GM19397 (cell line): ENCODE measurements around the gene NEURL3.
"Not testable (repeated sequence)": the region's sequence is repeated elsewhere in the genome, so short reads cannot be mapped to it uniquely, and the experiment has no call there.

ENCODE experiments used
- ATAC-seq: cut with Tn5 transposase; IDR thresholded peaks from one replicate; pipeline ENCODE4 v1.9.1; 2021; ENCODE audit warnings: mild to moderate bottlenecking, moderate library complexity; ENCODE audit not compliant: unreplicated experiment

NEURL3 gene

GRCh38 chr2:96508521-96509113 is 3.5 kb upstream of the NEURL3 start:
- no peak for ATAC-seq

DNA sequence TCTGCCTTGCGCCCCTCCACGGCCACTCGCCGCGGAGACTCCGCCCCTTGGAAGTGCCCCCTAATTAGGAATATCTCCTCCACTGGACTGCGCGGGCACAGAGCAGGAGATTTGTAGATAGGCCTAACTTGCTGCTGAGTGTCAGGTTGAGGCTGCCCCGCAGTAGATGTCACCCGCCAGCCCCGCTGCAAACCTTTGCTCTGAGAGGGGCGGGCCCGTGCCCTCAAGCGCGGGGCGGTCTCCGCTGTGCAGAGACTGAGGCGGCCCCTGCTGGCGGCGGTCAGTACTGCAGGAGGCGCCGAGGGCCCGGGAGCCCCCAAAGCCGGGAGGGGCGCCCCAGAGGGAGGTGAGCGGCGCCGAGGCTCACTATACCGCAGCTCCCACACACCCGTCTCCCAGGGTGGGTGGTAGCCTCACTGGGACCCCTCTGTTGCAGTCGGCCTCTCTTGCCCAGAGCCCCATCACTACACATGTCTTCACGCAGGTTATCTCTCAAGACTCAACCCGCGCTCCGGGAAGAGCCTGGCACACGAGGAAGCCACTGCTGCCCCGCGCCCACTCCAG is 2.9 kb upstream of the NEURL3 start:
- peak; percentile 52 for ATAC-seq

DNA sequence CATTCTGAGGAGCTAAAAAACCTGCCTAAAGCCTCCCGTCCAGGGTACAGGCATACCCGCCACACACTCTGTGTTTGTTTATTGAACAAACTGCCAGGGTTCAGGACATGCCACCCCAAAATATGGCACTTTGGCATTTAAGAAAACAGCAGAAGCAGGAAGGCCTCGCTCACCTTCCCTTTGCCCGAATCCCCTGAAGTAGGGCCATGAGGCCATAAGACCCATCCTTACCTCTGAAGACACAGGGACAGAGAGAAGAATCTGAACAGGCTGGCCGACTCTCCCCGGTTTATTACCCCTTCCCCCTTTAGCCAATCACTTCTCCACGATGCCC is 1.7 kb upstream of the NEURL3 start:
- no peak for ATAC-seq

DNA sequence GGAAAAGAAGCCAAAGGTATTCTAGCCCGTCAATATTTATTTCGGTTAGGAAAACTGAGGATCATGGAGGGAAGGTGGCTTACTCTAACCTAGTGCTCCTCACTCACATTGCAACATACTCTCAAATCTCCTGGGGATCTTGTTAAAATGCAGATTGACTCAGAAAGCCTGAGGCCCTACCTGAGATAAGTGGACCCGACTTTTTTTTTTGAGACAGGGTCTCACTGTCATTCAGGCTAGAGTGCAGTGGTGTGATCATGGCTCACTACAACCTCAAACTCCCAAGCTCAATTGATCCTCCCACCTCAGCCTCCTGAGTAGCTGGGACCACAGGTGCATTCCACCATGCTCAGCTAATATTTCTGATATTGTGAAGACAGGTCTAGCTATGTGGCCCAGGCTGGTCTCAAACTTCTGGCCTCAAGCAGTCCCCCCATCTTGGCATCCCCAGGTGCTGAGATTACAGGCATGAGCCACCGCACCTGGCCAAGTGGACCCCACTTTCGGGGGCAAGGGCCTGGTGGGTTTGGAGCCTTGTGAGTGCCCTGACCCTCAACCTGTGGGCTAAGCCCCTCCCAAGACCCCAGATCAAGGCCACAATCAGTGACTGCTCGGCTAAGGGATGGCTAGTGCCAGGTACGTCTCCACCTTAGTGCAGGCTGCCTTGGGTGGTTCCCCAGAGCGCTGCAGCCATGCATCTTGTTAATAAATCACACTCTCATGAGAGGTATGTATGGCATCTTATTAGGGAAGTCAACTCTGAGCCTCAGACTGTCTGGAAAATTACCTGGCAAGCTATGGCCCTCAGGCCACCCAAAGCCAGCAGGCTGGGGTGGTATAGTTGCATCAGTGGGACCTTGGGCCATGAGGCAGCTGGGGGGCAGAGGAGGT is 1.1 kb upstream of the NEURL3 start:
- ATAC-seq = no peak

- ATAC-seq = no peak
Observed at GRCh38 chr2:96503637-96504243, 1.4 kb downstream of the NEURL3 start.

DNA sequence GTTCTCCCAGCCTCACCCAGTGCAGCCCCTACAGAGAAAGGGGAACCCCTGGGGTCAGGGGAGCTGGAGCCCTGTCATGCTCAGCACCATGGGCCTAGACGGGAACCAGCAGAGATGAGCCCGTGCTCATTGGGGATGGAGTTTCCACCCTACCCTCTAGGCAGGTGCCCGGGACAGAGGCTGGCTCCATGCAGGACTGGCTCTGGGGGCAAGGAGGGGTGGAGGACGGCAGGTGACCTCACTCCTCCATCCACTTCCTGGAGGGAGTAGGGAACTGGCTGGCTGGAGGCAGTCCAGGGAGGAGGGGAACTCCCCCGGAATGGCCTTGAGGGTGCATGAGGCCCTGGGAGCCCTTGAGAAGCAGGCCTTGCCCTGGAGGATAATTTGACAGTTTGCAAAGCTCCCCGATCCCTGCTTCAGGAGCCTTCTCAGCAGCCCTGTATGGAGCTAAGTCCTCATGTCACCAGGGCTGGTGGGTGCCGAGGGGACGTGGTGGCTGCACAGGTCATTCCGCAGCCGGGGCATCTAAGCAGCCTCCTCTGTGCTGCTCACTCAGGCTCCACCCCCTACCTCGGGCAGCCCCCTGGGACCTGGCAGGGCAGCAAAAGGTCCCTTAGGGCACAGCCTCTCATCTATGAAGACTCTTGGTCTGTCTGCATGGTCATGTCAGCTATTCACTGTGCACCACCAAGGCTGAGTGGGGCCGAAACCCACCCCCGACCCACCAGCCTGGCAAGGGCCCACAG is 2.1 kb downstream of the NEURL3 start:
- ATAC-seq = no peak

- ATAC-seq = peak; percentile 6
Observed at GRCh38 chr2:96501886-96502810, 3.0 kb downstream of the NEURL3 start.

DNA sequence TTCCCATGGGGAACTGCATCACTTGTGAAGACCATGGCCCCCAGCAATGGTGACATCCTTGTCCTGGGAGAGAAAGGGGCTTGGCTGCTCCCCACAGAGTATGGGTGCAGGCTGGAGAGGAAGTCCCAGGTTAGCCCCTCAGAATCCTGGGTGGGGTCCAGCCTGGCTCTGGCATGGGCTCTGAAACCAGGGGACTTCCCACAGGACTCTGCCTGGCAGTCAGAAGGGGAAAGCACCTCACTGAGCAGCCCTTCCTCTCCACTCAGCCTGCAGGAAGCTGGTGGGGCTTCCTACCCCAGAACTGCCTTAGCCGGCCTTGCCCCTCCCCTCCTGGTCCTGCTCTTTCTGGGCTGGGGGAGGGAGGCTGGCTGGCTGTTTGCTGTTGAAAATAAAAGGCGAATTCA is 3.7 kb downstream of the NEURL3 start:
- peak; percentile 51 for ATAC-seq

DNA sequence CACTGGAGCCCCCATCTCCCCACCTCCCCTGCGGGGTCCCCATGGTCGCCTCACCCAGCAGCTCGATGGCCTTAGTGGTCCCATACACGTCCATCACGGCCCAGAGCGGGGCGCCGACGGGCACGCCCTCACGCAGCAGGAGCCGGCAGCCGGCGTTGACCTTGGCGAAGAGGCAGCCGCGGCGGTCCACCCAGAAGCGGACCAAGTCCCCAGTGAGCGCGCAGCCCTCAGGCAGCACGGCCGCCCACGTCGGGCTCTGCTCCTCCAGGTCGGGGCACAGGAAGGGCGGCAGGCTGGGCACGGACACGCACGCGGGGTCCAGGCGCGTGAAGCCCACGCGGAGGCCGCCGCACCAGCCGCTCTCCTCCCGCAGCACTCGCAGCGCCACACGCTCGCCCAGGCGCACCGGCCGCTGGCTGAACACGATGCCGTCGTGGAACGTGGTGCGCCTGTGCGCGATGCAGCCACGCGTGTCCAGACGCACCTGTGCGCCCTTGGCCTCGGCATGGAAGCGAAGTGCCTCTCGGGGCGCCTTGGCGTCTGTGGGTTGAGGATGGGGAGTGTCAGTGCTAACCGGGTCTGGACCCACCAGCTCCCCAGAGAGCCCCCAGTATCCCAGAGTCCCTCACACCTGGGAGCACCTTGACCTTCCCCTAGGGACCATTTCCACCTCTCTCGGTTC is 4.6 kb downstream of the NEURL3 start:
- ATAC-seq = no peak

DNA sequence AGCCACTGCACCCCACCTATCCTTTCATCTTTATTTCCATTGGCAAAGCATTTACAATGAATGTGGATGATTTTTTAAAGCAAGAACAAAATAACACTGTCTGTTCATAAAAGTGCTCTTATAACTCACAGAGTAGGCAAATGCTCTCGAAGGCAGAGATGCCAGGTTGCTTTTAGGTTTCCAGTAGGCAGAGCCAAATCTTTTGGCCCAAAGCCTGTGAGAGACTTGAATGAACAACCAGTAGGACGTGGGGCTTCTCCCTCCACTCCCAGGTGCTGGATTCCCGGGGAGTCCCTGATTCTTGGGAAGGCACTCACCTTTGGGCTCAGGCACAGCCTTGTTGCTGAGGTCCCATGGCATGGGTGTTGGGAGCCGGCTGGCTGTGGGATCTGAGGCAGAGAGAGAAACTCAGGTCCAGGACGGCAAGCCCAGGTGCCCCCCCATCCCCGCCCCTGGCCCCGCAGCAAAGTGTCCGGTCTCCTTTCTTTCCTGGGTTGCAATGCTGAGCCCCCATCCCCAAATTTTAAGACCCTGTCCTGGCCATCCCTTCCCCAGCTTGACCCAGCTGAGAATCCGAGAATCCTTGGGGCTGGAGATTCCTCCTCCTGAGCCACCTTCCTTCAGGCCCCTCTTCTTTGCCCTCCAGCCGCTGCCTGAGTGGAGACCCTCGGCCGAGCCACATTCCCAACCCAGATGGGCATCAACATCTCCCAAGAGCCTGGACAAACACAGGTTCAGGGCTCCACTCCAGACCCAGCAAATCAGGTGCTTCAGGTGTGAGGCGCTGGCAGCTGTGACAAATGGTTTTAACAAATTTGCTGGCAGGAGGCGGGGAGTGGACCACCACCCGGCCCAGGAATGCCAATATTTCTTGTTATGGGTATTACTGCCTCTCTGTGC is 5.8 kb downstream of the NEURL3 start:
- no peak for ATAC-seq

DNA sequence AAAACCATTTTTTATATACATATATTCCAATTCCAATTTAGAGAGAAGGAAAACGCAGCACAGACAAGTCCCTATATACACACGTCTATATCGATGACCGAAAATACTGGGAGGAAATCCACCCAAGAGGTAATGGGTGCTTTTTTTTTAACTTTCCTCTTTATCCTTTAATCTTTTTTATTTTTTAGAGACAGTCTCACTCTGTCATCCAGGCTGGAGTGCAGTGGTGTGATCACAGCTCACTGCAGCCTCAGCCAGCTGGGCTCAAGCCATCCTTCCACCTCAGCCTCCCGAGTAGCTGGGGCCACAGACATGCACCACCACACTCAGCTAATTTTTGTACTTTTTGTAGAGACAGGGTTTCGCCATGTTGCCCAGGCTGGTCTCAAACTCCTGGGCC is 6.5 kb downstream of the NEURL3 start:
- not testable (repeated sequence) for ATAC-seq

DNA sequence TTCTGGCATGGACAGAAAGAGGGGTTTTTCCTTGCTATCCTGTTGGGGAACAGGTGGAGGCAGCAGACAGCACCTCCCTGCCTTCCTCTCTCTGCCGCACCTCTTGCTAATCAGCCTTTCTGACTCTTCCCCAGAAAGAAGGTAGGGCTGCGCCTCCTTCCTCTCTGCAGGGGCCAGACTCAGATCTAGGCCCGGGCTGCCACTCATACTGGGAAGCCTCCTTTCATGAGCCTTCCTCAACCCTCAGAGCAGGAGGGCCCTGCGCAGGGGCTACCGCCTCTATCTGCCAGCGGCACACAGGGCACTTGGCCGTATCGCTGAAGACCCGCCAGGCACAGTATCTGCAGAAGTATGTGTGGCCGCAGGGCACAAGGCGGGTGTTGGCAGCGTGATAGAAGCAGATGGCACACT is 7.1 kb downstream of the NEURL3 start:
- no peak for ATAC-seq

DNA sequence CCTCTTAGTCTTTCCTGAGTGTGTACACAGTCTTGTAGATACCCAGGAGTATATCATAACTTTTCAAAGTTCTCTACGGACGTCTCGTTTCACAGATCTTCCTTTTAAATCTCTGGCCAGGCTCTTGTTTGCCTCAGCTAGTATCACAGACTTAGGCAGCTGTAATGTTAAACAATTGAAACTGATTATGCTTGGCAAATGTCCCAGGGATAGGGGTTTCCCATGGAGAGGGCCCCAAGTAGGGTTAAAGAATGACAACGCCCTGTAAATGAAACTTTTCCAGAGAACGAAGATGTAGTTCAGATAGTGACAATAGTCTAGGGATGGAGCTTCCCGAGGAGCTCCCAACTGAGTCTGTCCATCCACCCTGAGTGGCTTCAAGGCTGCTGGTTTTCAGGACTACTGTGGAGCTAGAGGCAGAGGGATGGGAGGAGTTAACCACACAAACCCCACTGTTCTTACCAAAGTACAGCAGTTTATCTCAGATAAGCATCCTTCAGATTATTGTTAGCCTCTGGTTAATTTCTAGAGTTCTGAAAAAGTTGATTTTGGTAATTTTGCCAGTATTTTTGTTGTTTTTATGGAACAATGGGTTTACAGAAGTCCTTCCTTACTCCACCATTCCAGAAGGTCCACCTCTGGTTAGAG is 9.1 kb downstream of the NEURL3 start:
- no peak for ATAC-seq

- ATAC-seq = no peak
Observed at GRCh38 chr2:96494188-96494587, 11.0 kb downstream of the NEURL3 start.

- ATAC-seq = no peak
Observed at GRCh38 chr2:96493072-96493471, 12.1 kb downstream of the NEURL3 start.

- no peak for ATAC-seq
Observed at GRCh38 chr2:96491860-96492497, 13.2 kb downstream of the NEURL3 start.

DNA sequence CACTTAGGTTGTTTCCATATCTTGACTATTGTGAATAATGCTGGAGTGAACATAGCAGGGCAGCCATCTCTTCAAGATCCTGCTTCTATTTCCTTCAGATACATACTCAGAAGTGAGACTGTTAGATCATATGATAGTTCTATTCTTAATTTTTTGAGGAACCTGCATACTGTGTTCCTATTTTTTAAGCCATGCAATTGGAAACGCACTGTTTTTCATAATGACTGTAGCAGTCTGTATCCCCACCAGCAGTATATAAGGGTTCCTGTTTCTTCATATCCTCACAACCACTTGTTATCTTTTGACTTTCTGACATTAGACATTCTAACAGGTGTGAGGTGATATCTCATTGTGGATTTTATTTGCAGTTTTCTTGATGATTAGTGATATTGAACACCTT is 15.5 kb downstream of the NEURL3 start:
- no peak for ATAC-seq

DNA sequence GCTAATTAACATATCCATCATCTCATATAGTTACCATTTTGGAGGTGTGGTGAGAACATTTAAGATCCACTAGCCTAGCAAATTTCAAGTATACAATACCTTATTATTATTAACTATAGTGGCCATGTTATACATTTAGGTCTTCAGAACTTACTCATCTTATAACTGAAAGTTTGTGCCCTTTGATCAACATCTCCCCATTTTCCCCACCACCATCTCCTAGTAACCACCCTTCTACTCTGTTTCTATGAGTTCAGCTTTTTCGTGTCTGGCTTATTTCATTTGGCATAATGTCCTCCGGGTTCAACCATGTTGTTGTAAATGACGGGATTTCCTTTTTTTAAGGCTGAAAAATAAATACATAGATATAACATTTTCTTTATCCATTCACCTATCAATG is 15.9 kb downstream of the NEURL3 start:
- ATAC-seq = no peak
